PFSK-1 (cell line): Measurements from ENCODE around the gene TMEM255A.

ENCODE experiments used
- FOXP2 ChIP-seq: optimal IDR thresholded peaks from 2 replicates; pipeline ENCODE3; 2011; ENCODE audit warnings: borderline replicate concordance, control low read depth, inconsistent platforms; ENCODE audit not compliant: insufficient read depth; ENCODE audit errors: extremely low read length, extremely low read depth
- POLR2AphosphoS5 ChIP-seq: IDR thresholded peaks from 2 replicates; pipeline ENCODE4 v1.6.1; 2012; ENCODE audit warnings: low read depth, mild to moderate bottlenecking, control low read depth, low read length, moderate library complexity
- REST ChIP-seq, 2 experiments: IDR thresholded peaks; 2 replicates each; pipeline versions ENCODE4 v1.6.1 to v1.8.0; 2011 to 2012; ENCODE audit warnings: low read depth in 2 of 2, low read length in 2 of 2, control low read depth in 1 of 2, inconsistent platforms in 1 of 2, mild to moderate bottlenecking in 1 of 2, moderate library complexity in 1 of 2; ENCODE audit not compliant: insufficient read depth in 1 of 2
- SIN3A ChIP-seq: IDR thresholded peaks from 2 replicates; pipeline ENCODE4 v1.6.1; 2012; ENCODE audit warnings: mild to moderate bottlenecking, low read length, moderate library complexity, borderline replicate concordance; ENCODE audit not compliant: insufficient read depth
- TAF1 ChIP-seq: IDR thresholded peaks from 2 replicates; pipeline ENCODE4 v1.6.1; 2012; ENCODE audit warnings: low read length, control low read depth, borderline replicate concordance; ENCODE audit not compliant: insufficient read depth

Gene TMEM255A

GRCh38 chrX:120282697-120283096 is 28.6 kb downstream of the TMEM255A start:
- TF ChIP-seq REST (IDR thresholded peaks at IDR 0.05; ENCODE audit: insufficient read depth in 1 of 2, low read depth in 2 of 2, low read length in 2 of 2), result no peak
- no peak for TF ChIP-seq POLR2AphosphoS5
- no peak for TF ChIP-seq FOXP2
- TF ChIP-seq SIN3A, result no peak
- no peak for TF ChIP-seq TAF1

- TF ChIP-seq SIN3A (no peak), POLR2AphosphoS5 (no peak), FOXP2 (no peak), REST (IDR thresholded peaks at IDR 0.05; ENCODE audit: insufficient read depth in 1 of 2, low read depth in 2 of 2, low read length in 2 of 2) (no peak), TAF1 (no peak)
Observed at GRCh38 chrX:120281761-120282160, 29.5 kb downstream of the TMEM255A start.

GRCh38 chrX:120281021-120281624 is 30.1 kb downstream of the TMEM255A start:
- TF ChIP-seq SIN3A (no peak), FOXP2 (no peak), REST (IDR thresholded peaks at IDR 0.05; ENCODE audit: insufficient read depth in 1 of 2, low read depth in 2 of 2, low read length in 2 of 2) (no peak), POLR2AphosphoS5 (no peak), TAF1 (no peak)

- TF ChIP-seq SIN3A (no peak), POLR2AphosphoS5 (no peak)
Observed at GRCh38 chrX:120274958-120275357, 36.3 kb downstream of the TMEM255A start.

GRCh38 chrX:120274145-120274544 is 37.1 kb downstream of the TMEM255A start:
- no peak for TF ChIP-seq SIN3A
- no peak for TF ChIP-seq TAF1
- TF ChIP-seq REST (IDR thresholded peaks at IDR 0.05; ENCODE audit: insufficient read depth in 1 of 2, low read depth in 2 of 2, low read length in 2 of 2), result no peak
- no peak for TF ChIP-seq POLR2AphosphoS5
- no peak for TF ChIP-seq FOXP2
